Mucosa of stomach (tissue), 1 donor: Measurements from ENCODE around the gene PKP3.

Experiments used
- H3K27me3 ChIP-seq: one replicate; pipeline ENCODE4 v1.7.0; 2013; ENCODE audit warnings: mild to moderate bottlenecking, low read length; ENCODE audit not compliant: control insufficient read depth, insufficient read depth
- H3K36me3 ChIP-seq: one replicate; pipeline ENCODE4 v1.7.0; 2013; ENCODE audit warnings: low read length; ENCODE audit not compliant: control insufficient read depth, insufficient read depth
- H3K4me1 ChIP-seq: one replicate; pipeline ENCODE4 v1.7.0; 2013; ENCODE audit warnings: mild to moderate bottlenecking, low read length; ENCODE audit not compliant: control insufficient read depth, insufficient read depth
- H3K4me3 ChIP-seq: one replicate; pipeline ENCODE4 v1.7.0; 2013; ENCODE audit warnings: low read length
- H3K9ac ChIP-seq: one replicate; pipeline ENCODE4 v1.7.0; 2013; ENCODE audit warnings: mild to moderate bottlenecking, low read length, moderate library complexity
- H3K9me3 ChIP-seq: one replicate; pipeline ENCODE4 v1.7.0; 2013; ENCODE audit warnings: mild to moderate bottlenecking, low read length, moderate library complexity; ENCODE audit not compliant: control insufficient read depth
- donor health status: Pancreatic carcinoma.

PKP3 gene

DNA sequence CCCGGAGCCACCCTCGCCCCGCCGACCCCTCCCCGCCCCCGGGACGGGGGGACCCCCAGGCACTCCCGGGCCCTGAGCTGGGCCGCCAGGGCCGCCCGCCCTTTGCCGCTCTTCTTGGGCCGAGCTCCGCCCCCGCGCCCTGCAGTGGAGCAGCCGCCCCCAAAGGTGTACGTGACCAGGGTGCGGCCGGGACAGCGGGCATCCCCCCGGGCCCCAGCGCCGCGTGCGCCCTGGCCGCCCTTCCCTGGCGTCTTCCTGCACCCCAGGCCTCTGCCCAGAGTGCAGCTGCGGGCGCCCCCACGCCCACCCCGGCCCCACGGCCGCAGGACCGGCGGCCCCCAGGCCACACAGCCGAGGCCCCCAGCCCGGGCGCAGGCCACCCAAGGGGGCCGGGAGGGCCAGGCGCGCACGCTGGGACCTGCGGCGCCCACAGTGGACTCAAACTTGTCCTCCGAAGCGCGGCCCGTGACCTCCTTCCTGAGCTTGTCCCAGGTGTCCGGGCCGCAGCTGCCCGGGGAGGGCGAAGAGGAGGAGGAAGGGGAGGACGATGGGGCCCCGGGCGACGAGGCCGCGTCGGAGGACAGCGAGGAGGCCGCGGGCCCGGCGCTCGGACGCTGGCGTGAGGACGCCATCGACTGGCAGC is 17.4 kb upstream of the PKP3 start:
- Histone ChIP-seq H3K4me1 (no peaks in the 10 kb centered on the region), H3K4me3 (no peak overlapping the region), H3K27me3 (peaks cover 9% of the 10 kb centered on the region), H3K9ac (no peak overlapping the region), H3K9me3 (no peaks in the 10 kb centered on the region), H3K36me3 (no peaks in the 10 kb centered on the region)

DNA sequence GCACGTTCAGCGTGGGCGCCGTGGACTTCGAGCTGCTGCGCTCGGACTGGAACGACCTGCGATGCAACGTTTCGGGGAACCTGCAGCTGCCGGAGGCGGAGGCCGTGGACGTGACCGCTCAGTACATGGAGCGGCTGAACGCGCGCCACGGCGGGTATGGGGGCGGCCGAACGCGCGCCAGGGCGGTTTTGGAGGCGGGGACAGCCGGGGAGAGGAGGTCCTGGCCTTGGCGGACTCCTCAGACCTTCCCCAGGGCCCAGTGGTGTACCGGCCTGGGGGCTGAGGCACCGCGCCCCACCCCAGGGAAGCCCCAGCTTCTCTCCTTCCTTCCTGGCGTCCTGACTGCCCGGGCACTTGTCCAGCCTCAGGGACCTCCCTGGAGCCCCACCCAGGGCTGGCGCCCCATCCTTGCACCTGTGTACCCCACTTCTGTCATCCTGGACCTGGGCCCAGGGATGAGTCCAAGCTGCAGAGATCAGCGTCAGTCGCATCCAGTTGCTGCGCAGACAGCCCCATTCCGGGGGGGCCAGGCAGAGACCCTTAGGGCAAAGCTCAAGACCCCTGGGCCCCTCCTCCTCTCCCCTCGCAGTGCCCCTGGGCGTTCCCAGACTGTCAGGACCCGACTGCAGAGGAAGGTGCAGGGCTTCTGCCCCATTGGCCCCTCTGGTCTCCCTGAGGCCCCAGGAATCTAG is 16.7 kb upstream of the PKP3 start:
- H3K9me3 ChIP-seq, result no peaks in the 10 kb centered on the region
- H3K4me3 ChIP-seq, result no peak overlapping the region
- H3K4me1 ChIP-seq, result no peaks in the 10 kb centered on the region
- H3K36me3 ChIP-seq, result no peaks in the 10 kb centered on the region
- H3K9ac ChIP-seq, result no peak overlapping the region
- H3K27me3 ChIP-seq, result peaks cover 4% of the 10 kb centered on the region

DNA sequence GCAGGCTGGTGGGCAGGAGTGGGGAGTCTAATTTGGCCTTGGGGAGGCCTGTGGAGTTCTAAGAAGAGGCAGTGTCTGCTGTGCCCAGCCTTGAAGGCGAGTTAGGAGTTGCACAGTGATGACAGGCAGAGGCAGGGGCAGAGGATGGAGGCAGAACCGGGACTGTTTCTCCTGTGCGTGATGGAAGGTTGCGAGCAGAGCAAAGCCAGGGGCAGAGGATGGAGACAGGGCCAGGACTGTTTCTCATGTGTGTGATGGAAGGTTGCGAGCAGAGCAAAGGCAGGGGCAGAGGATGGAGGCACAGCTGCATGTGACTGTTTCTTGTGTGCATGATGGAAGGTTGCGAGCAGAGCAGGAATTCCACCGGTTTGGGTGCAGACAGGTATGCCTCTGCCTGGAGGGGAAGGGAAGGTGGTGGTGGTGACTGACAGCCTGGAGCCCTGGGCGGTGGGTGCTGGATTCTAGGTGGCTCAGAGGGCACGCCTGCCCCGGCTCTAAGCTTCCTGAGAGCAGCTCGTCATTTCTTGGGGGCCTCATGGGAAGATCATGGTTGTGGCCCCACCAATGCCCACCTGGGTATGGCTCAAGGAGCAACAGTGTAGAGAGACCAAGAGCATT is 16.0 kb upstream of the PKP3 start:
- no peak overlapping the region for H3K4me3 ChIP-seq
- no peaks in the 10 kb centered on the region for H3K4me1 ChIP-seq
- H3K36me3 ChIP-seq, result no peaks in the 10 kb centered on the region
- H3K9me3 ChIP-seq, result no peaks in the 10 kb centered on the region
- H3K9ac ChIP-seq, result no peak overlapping the region
- peaks cover 4% of the 10 kb centered on the region for H3K27me3 ChIP-seq

DNA sequence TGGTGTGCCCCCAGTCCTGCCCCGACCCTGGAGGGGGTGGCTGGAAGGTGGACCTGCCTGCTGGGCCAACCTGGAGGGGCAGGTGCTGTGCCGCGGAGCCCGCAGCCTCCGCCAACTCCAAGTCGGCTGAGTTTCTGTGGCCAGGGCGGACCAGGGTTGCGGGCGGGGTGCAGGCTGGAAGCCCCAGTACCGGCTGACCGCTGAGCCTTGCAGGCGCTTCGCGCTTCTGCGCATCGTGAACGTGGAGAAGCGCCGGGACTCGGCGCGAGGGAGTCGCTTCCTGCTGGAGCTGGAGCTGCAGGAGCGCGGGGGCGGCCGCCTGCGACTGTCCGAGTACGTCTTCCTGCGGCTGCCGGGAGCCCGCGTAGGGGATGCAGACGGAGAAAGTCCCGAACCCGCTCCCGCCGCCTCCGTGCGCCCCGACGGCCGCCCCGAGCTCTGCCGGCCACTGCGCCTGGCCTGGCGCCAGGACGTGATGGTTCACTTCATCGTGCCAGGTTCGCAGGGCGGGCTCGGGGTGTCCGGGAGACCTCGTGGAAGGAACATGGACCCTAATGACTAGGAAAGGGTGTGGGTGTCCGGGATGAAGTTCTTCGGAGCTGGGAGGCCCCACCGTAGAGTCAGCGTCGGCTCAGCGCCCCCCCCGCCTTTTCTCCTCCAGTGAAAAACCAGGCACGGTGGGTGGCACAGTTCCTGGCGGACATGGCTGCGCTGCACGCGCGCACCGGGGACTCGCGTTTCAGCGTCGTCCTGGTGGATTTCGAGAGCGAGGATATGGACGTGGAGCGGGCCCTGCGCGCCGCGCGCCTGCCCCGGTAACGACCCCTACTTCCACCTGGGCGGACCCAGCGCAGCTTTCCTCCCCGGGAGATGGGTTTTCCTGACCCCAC is 14.6 kb upstream of the PKP3 start:
- no peaks in the 10 kb centered on the region for H3K9me3 ChIP-seq
- no peaks in the 10 kb centered on the region for H3K36me3 ChIP-seq
- H3K27me3 ChIP-seq, result peaks cover 9% of the 10 kb centered on the region
- no peak overlapping the region for H3K4me3 ChIP-seq
- no peak overlapping the region for H3K9ac ChIP-seq
- no peaks in the 10 kb centered on the region for H3K4me1 ChIP-seq

DNA sequence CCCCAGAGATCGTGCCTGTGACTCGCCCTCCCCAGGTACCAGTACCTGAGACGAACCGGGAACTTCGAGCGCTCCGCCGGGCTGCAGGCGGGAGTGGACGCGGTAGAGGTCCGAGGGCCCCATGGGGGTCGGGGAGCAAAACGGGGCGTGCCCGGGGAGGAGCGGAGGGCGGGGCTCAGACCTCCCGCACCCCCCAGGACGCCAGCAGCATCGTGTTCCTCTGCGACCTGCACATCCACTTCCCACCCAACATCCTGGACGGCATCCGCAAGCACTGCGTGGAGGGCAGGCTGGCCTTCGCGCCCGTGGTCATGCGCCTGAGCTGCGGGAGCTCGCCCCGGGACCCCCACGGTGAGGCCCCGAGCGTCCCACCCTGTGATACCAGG is 13.9 kb upstream of the PKP3 start:
- H3K9ac ChIP-seq, result no peak overlapping the region
- H3K27me3 ChIP-seq, result peaks cover 9% of the 10 kb centered on the region
- no peaks in the 10 kb centered on the region for H3K4me1 ChIP-seq
- H3K4me3 ChIP-seq, result no peak overlapping the region
- no peaks in the 10 kb centered on the region for H3K36me3 ChIP-seq
- H3K9me3 ChIP-seq, result no peaks in the 10 kb centered on the region

DNA sequence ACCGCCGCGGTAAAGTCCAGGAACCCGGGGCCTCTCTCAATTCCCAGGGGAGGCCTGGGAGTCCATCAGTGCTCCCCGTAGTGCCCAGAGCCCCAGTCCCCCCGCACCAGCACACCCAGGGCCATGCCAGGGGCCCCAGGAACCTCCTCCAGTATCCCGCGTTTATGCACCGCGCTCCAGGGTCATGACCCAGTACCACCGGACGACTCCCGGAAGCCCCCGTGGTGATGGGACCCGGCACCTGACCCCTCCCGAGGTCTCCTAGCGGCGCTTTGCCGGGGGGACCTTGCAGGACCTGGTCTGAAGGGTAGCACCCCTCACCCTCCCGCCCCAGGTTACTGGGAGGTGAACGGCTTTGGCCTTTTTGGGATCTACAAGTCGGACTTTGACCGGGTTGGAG is 13.5 kb upstream of the PKP3 start:
- Histone ChIP-seq H3K9me3 (no peaks in the 10 kb centered on the region), H3K4me1 (no peaks in the 10 kb centered on the region), H3K4me3 (no peak overlapping the region), H3K36me3 (no peaks in the 10 kb centered on the region), H3K9ac (no peak overlapping the region), H3K27me3 (peaks cover 9% of the 10 kb centered on the region)

DNA sequence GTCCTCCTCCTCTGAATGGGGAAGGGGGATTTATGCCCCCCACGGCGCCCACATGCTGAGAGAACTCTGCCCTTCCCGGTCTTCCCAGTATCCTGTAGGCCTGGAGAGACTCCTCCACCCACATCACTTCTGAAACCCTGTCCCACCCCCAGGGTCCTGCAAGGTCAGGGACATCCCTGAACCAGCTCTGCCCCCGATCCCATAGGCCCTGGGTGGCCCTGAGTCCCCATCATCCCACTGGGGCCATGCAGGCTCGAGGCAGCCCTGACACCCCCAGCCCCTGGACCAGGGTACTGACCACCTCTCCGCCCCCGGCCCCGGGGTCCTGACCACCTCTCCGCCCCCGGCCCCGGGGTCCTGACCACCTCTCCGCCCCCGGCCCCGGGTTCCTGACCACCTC is 13.0 kb upstream of the PKP3 start:
- H3K4me3 ChIP-seq, result no peak overlapping the region
- no peaks in the 10 kb centered on the region for H3K36me3 ChIP-seq
- no peaks in the 10 kb centered on the region for H3K9me3 ChIP-seq
- H3K27me3 ChIP-seq, result peaks cover 9% of the 10 kb centered on the region
- H3K4me1 ChIP-seq, result no peaks in the 10 kb centered on the region
- H3K9ac ChIP-seq, result no peak overlapping the region

DNA sequence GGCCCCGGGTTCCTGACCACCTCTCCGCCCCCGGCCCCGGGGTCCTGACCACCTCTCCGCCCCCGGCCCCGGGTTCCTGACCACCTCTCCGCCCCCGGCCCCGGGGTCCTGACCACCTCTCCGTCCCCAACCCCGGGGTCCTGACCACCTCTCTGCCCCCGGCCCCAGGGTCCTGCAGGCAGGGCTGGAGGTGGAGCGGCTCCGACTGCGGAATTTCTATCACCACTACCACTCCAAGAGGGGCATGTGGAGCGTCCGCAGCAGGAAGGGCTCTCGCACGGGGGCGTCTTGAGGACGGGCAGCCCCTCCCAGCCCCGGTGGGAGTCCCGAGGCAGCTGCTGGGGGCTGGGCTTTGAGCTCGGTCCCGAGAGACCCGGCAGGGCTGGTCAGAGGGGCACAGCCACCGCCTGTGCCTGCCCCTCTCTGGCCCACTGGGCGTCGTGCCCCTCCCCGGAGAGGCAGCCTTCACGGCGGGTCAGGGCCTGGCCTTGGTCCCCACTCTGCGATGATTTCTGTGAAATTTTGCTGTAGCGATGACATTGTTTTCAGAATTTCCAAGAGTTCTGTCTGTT is 12.4 kb upstream of the PKP3 start:
- Histone ChIP-seq H3K9ac (no peak overlapping the region), H3K4me1 (no peaks in the 10 kb centered on the region), H3K36me3 (no peaks in the 10 kb centered on the region), H3K4me3 (no peak overlapping the region), H3K27me3 (peaks cover 9% of the 10 kb centered on the region), H3K9me3 (no peaks in the 10 kb centered on the region)

DNA sequence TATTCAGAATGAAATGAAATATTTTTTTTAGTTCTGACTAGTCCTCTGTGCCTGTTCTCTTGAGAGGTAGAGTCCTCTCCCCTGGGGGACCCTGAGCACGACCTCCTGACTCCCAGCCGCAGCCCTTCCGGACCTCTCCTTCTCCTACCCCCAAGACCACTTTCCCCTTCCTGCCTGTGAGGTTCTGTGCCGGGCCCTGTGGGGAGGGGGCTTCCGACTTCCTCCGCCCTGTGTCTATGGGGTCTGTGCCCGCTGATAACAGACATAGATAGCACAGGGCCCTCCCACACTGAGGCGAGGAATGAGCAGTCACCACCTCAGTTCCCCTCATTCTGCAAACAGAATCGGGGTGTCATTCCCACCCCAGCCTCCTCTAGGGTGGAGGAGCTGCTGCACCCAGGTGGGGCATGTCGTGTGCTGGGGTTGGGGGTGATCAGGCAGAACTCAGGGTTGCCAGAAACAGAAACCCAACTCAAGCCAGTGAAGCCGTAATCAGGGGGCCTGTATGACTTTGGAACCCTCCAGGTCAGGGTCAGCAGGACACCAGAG is 11.9 kb upstream of the PKP3 start:
- H3K27me3 ChIP-seq, result peaks cover 9% of the 10 kb centered on the region
- H3K9me3 ChIP-seq, result no peaks in the 10 kb centered on the region
- no peaks in the 10 kb centered on the region for H3K36me3 ChIP-seq
- H3K4me3 ChIP-seq, result no peak overlapping the region
- no peaks in the 10 kb centered on the region for H3K4me1 ChIP-seq
- no peak overlapping the region for H3K9ac ChIP-seq

DNA sequence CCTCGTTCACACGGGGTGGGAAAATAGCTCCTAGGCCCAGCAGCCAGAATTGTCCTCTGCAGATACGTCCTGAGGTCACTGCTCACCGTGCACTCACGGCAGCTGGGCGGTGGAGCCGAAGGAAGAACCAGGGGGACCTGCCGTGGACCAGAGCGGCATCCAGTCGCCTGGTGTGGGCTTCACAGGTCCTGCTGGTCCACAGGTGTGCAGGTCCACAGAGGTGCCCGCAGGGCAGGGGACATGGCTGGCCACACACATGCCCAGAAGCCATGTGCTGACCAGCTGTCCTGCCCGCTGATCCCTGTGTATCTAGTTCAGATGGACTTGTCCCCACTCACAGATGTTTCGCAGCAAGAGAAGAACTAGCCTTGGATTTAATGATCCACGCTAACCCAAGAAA is 10.6 kb upstream of the PKP3 start:
- H3K36me3 ChIP-seq, result no peaks in the 10 kb centered on the region
- no peaks in the 10 kb centered on the region for H3K9me3 ChIP-seq
- no peak overlapping the region for H3K4me3 ChIP-seq
- no peaks in the 10 kb centered on the region for H3K4me1 ChIP-seq
- no peak overlapping the region for H3K9ac ChIP-seq
- peaks cover 12% of the 10 kb centered on the region for H3K27me3 ChIP-seq

DNA sequence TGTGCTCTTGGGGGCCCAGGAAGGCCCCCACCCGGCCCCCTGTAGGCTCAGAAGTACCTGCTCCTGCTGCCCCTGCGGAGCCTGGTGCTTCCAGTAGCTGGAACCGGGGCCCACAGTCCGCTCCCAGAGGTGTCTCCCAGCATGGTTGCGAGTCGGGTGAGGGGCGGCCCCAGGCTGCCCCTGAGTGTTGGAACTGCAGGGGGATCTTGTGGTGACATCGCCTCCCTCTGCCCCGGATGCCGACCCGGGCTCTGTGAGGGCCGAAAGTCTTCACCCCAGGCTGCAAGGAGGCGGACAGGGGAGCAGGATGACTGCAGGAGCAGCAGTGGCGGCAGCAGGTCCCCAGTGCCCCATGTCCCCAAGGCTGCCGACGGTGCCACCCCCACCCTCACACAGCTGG is 9.5 kb upstream of the PKP3 start:
- H3K36me3 ChIP-seq, result no peaks in the 10 kb centered on the region
- no peak overlapping the region for H3K4me3 ChIP-seq
- peaks cover 16% of the 10 kb centered on the region for H3K27me3 ChIP-seq
- no peaks in the 10 kb centered on the region for H3K9me3 ChIP-seq
- no peaks in the 10 kb centered on the region for H3K4me1 ChIP-seq
- H3K9ac ChIP-seq, result no peak overlapping the region
